GM19467 (cell line): ENCODE results near the gene ANK3.
A peak's percentile ranks its signal among the peaks of the same experiment; 100 is the strongest.

ENCODE experiments used
- ATAC-seq: cut with Tn5 transposase; IDR thresholded peaks from one replicate; pipeline ENCODE4 v1.9.1; 2021; ENCODE audit warnings: mild to moderate bottlenecking, moderate library complexity; ENCODE audit not compliant: unreplicated experiment

ANK3 gene

GRCh38 chr10:60107308-60107976 is 282.2 kb downstream of the ANK3 start:
- no peak for ATAC-seq

- no peak for ATAC-seq
These were observed 284.4 kb downstream of the ANK3 start for GRCh38 chr10:60105295-60105695.

GRCh38 chr10:60101821-60102220 is 287.9 kb downstream of the ANK3 start:
- ATAC-seq = no peak

GRCh38 chr10:60099998-60100747 is 289.5 kb downstream of the ANK3 start:
- no peak for ATAC-seq

DNA sequence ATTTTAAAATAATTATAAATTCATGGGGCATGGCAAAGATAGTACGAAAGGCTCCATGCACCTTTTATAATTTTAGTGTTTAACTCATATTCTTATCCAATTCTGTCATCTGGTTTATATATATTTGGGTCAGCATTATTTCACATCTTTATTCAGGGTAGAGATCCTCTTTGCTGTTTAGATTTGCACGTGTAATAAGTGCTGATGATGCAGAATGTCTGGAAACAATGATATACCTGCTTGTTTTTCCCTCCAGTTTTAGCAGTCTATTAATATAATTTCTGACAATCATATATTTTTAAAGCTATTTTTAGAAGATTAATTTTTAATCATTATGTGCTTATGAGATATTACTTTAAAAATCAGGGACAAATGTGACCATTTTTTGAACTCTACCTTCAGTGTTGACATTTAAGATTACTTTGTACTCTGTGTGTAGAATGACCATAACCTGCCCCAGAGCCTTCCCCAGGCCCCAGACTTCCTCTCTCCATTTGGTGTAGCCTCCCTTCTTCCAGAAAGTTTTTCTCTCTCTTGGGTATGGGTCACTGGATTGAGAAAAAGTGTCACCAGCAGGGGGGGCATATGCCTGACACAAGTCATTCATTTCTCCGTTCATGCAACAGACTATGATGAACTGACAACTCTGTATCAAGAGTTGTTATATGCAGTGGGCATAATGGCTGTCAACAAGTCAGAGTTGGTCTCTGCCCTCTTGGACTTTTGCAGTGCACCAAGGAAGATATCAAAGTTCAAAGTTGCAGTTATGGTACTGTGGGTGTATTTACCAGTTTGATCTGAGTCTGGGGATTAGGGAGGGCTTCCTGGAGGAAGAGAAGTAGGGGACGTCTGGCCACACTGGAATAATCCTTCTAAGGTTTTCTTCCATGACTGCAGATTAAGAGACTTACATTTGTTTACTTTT is 290.7 kb downstream of the ANK3 start:
- ATAC-seq = no peak

GRCh38 chr10:60096761-60097513 is 292.7 kb downstream of the ANK3 start:
- peak; percentile 66 for ATAC-seq

GRCh38 chr10:60093317-60093716 is 296.4 kb downstream of the ANK3 start:
- ATAC-seq = no peak

DNA sequence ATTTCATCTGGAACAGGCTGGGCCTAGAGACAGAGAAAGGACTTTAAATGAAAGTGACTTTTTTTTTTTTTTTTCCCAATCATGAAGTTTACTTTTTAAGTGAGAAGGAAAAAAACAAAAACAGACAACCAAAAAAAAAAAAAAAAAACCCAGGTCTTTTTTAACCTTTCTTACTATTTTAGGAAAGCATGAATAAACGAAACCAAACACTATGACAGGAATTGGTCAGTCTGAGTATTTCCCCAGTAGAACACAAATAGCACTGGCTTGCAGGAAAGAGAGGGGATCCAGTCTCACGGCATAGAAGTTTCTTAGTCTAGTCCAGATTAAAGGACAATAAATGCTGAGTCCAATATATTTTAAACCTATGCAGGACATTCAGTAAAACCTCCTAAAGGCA is 302.8 kb downstream of the ANK3 start:
- peak; percentile 59 for ATAC-seq

- ATAC-seq = no peak
These were observed 303.3 kb downstream of the ANK3 start for GRCh38 chr10:60086421-60086820.

- no peak for ATAC-seq
These were observed 306.8 kb downstream of the ANK3 start for GRCh38 chr10:60082744-60083344.

- ATAC-seq = no peak
These were observed 307.3 kb downstream of the ANK3 start for GRCh38 chr10:60082341-60082740.

- ATAC-seq = peak; percentile 91
These were observed 315.7 kb downstream of the ANK3 start for GRCh38 chr10:60073781-60074656.

- no peak for ATAC-seq
These were observed 316.3 kb downstream of the ANK3 start for GRCh38 chr10:60073397-60073780.

GRCh38 chr10:60069311-60069710 is 320.4 kb downstream of the ANK3 start:
- ATAC-seq = no peak

GRCh38 chr10:60050366-60050765 is 339.3 kb downstream of the ANK3 start:
- ATAC-seq = no peak

DNA sequence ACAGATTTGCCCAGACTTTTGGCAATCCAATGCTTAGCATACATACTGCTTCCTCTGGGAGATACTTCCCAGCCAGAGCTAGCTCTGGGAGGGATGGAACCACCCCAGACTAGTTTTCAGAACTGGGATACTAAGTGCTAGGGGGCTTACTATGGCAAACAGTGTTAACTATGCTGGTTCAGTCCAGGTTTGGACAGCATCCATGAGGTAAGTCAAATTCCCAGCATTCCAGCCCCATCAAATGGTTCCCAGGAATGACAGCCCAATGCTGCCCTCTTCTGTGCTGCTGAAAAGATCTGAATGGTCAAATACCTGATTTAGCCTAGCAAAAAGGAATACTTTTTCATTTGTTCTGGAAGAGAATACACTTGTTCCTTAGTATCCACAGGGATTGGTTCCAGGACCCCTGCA is 341.6 kb downstream of the ANK3 start:
- ATAC-seq = no peak

- ATAC-seq = no peak
These were observed 344.1 kb downstream of the ANK3 start for GRCh38 chr10:60045571-60045970.

- no peak for ATAC-seq
These were observed 344.7 kb downstream of the ANK3 start for GRCh38 chr10:60044971-60045370.

- no peak for ATAC-seq
These were observed 345.4 kb downstream of the ANK3 start for GRCh38 chr10:60044242-60044641.
